ENCODE results near the gene TMSB15C.

TMSB15C gene

GRCh38 chrX:104045642-104046041, 30.4 kb downstream of the TMSB15C start:
- DNase-seq (ENCODE audit: low spot score): no peak

- DNase-seq (ENCODE audit: low spot score): no peak
These were observed 35.0 kb downstream of the TMSB15C start for GRCh38 chrX:104041003-104041402.

DNA sequence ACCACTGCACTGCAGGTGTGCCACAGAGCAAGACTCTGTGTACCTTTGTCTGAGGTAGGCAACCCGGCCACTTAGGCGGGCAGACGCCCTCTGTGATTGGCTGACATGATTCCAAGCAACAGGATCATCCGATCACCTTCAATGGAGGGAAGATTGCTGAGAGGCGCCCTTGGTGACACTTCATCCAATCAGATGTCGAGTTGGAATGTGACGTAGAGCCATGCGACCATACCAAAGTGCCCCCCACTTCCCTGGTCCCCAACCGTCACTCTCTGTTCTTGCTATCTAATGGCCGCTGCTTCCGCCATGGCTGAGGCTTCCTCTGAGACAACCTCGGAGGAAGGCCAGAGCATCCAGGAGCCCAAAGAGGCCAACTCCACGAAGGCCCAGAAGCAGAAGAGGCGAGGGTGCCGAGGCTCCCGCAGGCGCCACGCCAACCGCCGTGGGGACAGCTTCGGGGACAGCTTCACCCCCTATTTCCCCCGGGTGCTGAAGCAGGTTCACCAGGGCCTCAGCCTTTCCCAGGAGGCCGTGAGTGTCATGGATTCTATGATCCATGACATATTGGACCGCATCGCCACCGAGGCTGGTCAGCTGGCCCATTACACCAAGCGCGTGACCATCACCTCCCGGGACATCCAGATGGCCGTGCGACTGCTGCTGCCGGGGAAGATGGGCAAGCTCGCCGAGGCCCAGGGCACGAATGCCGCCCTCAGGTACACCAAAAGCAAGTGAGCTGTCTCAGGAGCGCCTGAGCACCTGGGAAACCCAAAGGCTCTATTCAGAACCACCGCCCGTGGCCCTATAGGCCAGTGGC, 36.1 kb downstream of the TMSB15C start, which contains the start of gene H2BW2:
Gene H2BW2, plus strand, starts transcription at position 268 of the 817 bp plus-strand sequence. Its CDS starts 39 bp downstream, at position 307.
- no peak for DNase-seq (ENCODE audit: low spot score)

Measured in RKO (cell line).